H1 (cell line): Measurements from ENCODE around the gene SLC34A1. TPM values are rescaled to one million over a fixed set of nuclear protein-coding genes. Genes with fewer than 3 reads are reported as not detected.

Experiments
- CTCF ChIA-PET: fragments of 300-600 bp; sonication (Branson Sonifier 250); formaldehyde crosslinking; loops from one replicate; lab custom pipeline; 2021; ENCODE audit not compliant: partially characterized antibody; lab: Charles Lee
- POLR2A ChIA-PET: fragments of 300-600 bp; sonication (Branson Sonifier 250); formaldehyde crosslinking; loops from one replicate; lab custom pipeline; 2021; ENCODE audit warnings: inconsistent platforms; ENCODE audit not compliant: partially characterized antibody; lab: Charles Lee
- DNase-seq, 2 experiments: peaks; one replicate each; pipeline versions ENCODE4 v3.0.0 to v3.0.0-alpha.2; 2010 to 2022; ENCODE audit warnings: low spot score in 2 of 2, low read depth in 1 of 2, mixed read lengths in 1 of 2
- FAIRE-seq: peaks from 2 replicates; lab custom pipeline; 2011; peaks lifted over from hg19 to GRCh38; lab: Jason Lieb, UNC
- H2AFZ ChIP-seq: 2 replicates; pipeline ENCODE4 v1.8.1; 2012; ENCODE audit warnings: low read length, inconsistent platforms
- H2AK5ac ChIP-seq: 2 replicates; pipeline ENCODE4 v1.6.1; 2013; ENCODE audit warnings: low read depth, low read length
- H2BK120ac ChIP-seq: replicated peaks from 2 replicates; pipeline ENCODE3; 2013; ENCODE audit warnings: low read depth, low read length, inconsistent platforms
- H2BK12ac ChIP-seq: 2 replicates; pipeline ENCODE4 v1.6.1; 2013; ENCODE audit warnings: low read depth, low read length
- H2BK15ac ChIP-seq: 2 replicates; pipeline ENCODE4 v1.6.1; 2013; ENCODE audit warnings: low read length
- H2BK20ac ChIP-seq: 2 replicates; pipeline ENCODE4 v1.6.1; 2013; ENCODE audit warnings: low read length
- H2BK5ac ChIP-seq: 2 replicates; pipeline ENCODE4 v1.6.1; 2013; ENCODE audit warnings: low read depth, low read length
- H3K14ac ChIP-seq: 2 replicates; pipeline ENCODE4 v1.6.1; 2013; ENCODE audit warnings: inconsistent platforms; ENCODE audit not compliant: insufficient read length
- H3K18ac ChIP-seq: 2 replicates; pipeline ENCODE4 v1.6.1; 2013; ENCODE audit warnings: low read length; ENCODE audit errors: extremely low read depth
- H3K23ac ChIP-seq: 2 replicates; pipeline ENCODE4 v1.6.1; 2013; ENCODE audit warnings: inconsistent platforms; ENCODE audit not compliant: insufficient read length
- H3K23me2 ChIP-seq: 2 replicates; pipeline ENCODE4 v1.6.1; 2013; ENCODE audit warnings: low read depth, low read length
- H3K27ac ChIP-seq: 2 replicates; pipeline ENCODE4 v1.6.1; 2011; ENCODE audit warnings: low read depth, low read length, inconsistent platforms
- H3K27me3 ChIP-seq, 4 experiments: replicated peaks in 1 of 4; 1 replicate in 1 of 4; 2 replicates in 3 of 4; pipeline versions ENCODE4 v1.6.1 to v1.8.1; 2011 to 2013; ENCODE audit warnings: low read length in 3 of 4, mild to moderate bottlenecking in 3 of 4, inconsistent platforms in 2 of 4, mixed read lengths in 2 of 4, moderate library complexity in 1 of 4; ENCODE audit not compliant: control insufficient read depth in 3 of 4, insufficient read depth in 3 of 4; ENCODE audit errors: extremely low read depth in 1 of 4
- H3K36me3 ChIP-seq, 4 experiments: 2 replicates each; pipeline versions ENCODE4 v1.6.1 to v1.8.1; 2011 to 2013; ENCODE audit warnings: mild to moderate bottlenecking in 4 of 4, low read length in 3 of 4, moderate library complexity in 2 of 4, control low read depth in 1 of 4, inconsistent platforms in 1 of 4; ENCODE audit not compliant: insufficient read depth in 4 of 4, control insufficient read depth in 2 of 4
- H3K4ac ChIP-seq: replicated peaks from 2 replicates; pipeline ENCODE3; 2013; ENCODE audit warnings: low read length, low read depth, mixed read lengths, inconsistent platforms; ENCODE audit not compliant: insufficient read length
- H3K4me1 ChIP-seq, 4 experiments: replicated peaks in 1 of 4; 1 replicate in 1 of 4; 2 replicates in 3 of 4; pipeline versions ENCODE4 v1.6.1 to v1.8.1; 2011 to 2013; ENCODE audit warnings: low read length in 3 of 4, inconsistent platforms in 2 of 4, mixed read lengths in 1 of 4; ENCODE audit not compliant: insufficient read depth in 4 of 4, control insufficient read depth in 3 of 4
- H3K4me2 ChIP-seq, 2 experiments: 2 replicates each; pipeline versions ENCODE4 v1.6.1 to v1.8.1; 2011 to 2013; ENCODE audit warnings: low read depth in 2 of 2, low read length in 2 of 2, control low read depth in 1 of 2, inconsistent platforms in 1 of 2, mild to moderate bottlenecking in 1 of 2; ENCODE audit not compliant: insufficient read depth in 1 of 2
- H3K4me3 ChIP-seq, 4 experiments: fragments of 200-600, 300-600 bp in 1 of 4; sonication (generic), shearing (Covaris generic), sonication (Bioruptor Twin) in 1 of 4; 2 replicates each; pipeline versions ENCODE4 v1.5.1 to v1.8.1; 2011 to 2016; ENCODE audit warnings: low read length in 4 of 4, low read depth in 3 of 4, control low read depth in 2 of 4, inconsistent platforms in 2 of 4, mild to moderate bottlenecking in 2 of 4, mixed read lengths in 1 of 4, moderate library complexity in 1 of 4; ENCODE audit not compliant: insufficient read depth in 2 of 4; ENCODE audit errors: extremely low read depth in 1 of 4
- H3K56ac ChIP-seq: replicated peaks from 2 replicates; pipeline ENCODE3; 2013; ENCODE audit warnings: low read depth, mild to moderate bottlenecking, mixed read lengths, low read length, inconsistent platforms; ENCODE audit not compliant: insufficient read length
- H3K79me1 ChIP-seq: 2 replicates; pipeline ENCODE4 v1.6.1; 2013; ENCODE audit warnings: low read depth, low read length, control low read depth
- H3K79me2 ChIP-seq, 2 experiments: 2 replicates each; pipeline versions ENCODE4 v1.6.1 to v1.8.1; 2012 to 2013; ENCODE audit warnings: low read length in 2 of 2, mild to moderate bottlenecking in 2 of 2, inconsistent platforms in 1 of 2; ENCODE audit not compliant: insufficient read depth in 2 of 2, control insufficient read depth in 1 of 2
- H3K9ac ChIP-seq, 4 experiments: replicated peaks in 1 of 4; 1 replicate in 1 of 4; 2 replicates in 3 of 4; pipeline versions ENCODE4 v1.6.1 to v1.8.1; 2011 to 2013; ENCODE audit warnings: low read depth in 3 of 4, low read length in 3 of 4, control low read depth in 2 of 4, mild to moderate bottlenecking in 2 of 4, moderate library complexity in 2 of 4, inconsistent platforms in 1 of 4; ENCODE audit errors: extremely low read depth in 1 of 4
- H3K9me3 ChIP-seq, 2 experiments: 2 replicates each; pipeline versions ENCODE4 v1.6.1 to v1.8.1; 2012 to 2013; ENCODE audit warnings: mild to moderate bottlenecking in 2 of 2, moderate library complexity in 2 of 2, control low read depth in 1 of 2, inconsistent platforms in 1 of 2, low read depth in 1 of 2, low read length in 1 of 2, mixed read lengths in 1 of 2; ENCODE audit not compliant: insufficient read depth in 2 of 2
- H4K20me1 ChIP-seq, 2 experiments: replicated peaks in 1 of 2; 2 replicates each; pipeline versions ENCODE3 to v1.8.1; 2011 to 2013; ENCODE audit warnings: inconsistent platforms in 2 of 2, low read length in 2 of 2, mild to moderate bottlenecking in 1 of 2; ENCODE audit not compliant: insufficient read depth in 2 of 2, control insufficient read depth in 1 of 2
- H4K5ac ChIP-seq: 2 replicates; pipeline ENCODE4 v1.6.1; 2013; ENCODE audit warnings: low read length, low read depth, mixed read lengths, inconsistent platforms; ENCODE audit not compliant: insufficient read length
- H4K8ac ChIP-seq: 2 replicates; pipeline ENCODE4 v1.8.0; 2013; ENCODE audit warnings: mild to moderate bottlenecking, moderate library complexity, low read length, inconsistent platforms; ENCODE audit not compliant: insufficient read depth; ENCODE audit errors: extremely low read depth
- H4K91ac ChIP-seq: replicated peaks from 2 replicates; pipeline ENCODE3; 2013; ENCODE audit warnings: low read length, mixed read lengths, inconsistent platforms; ENCODE audit not compliant: insufficient read length
- CHD1 ChIP-seq: IDR thresholded peaks from 2 replicates; pipeline ENCODE4 v1.6.1; 2012; ENCODE audit warnings: low read depth, low read length, improper control_type of control experiment
- CHD2 ChIP-seq: IDR thresholded peaks from 2 replicates; pipeline ENCODE4 v1.6.1; 2012; ENCODE audit warnings: low read length, improper control_type of control experiment
- KDM4A ChIP-seq: IDR thresholded peaks from one replicate; pipeline ENCODE4 v1.7.1; 2012; ENCODE audit warnings: low read depth, mild to moderate bottlenecking, moderate library complexity, low read length, inconsistent platforms; ENCODE audit not compliant: severe bottlenecking
- MAFK ChIP-seq: IDR thresholded peaks from 2 replicates; pipeline ENCODE4 v1.6.1; 2012; ENCODE audit warnings: low read depth, mild to moderate bottlenecking, improper control_type of control experiment, low read length
- PHF8 ChIP-seq: fragments of 200-600 bp; sonication (generic); conservative IDR thresholded peaks from 2 replicates; pipeline ENCODE4 v1.7.1; 2012; ENCODE audit warnings: low read depth, mild to moderate bottlenecking, inconsistent platforms, low read length, moderate library complexity
- WGBS, 2 experiments: shearing (Covaris generic) in 1 of 2; methylation state at CpG; one replicate each; pipeline versions ENCODE4 v1.1.6 to v1.1.7; 2013 to 2015; ENCODE audit warnings: low lambda C conversion rate in 2 of 2, mixed read lengths in 2 of 2, inconsistent platforms in 1 of 2, low coverage in 1 of 2, missing lambda C conversion rate in 1 of 2; ENCODE audit not compliant: insufficient replicate concordance in 2 of 2, insufficient coverage in 1 of 2, insufficient read length in 1 of 2; ENCODE audit errors: extremely low coverage in 1 of 2, missing lambda C conversion rate in 1 of 2; 5-methylcytosine and 5-hydroxymethylcytosine counted together
- polyA plus RNA-seq, 7 experiments: library from polyadenylated mRNA; depleted of rRNA in 3 of 7; stranded (reverse) in 5 of 7; unstranded in 2 of 7; fragments of >200 nt in 5 of 7; fragments of 200-250 nt in 2 of 7; gene quantifications; 1 replicate in 5 of 7; 2 replicates in 1 of 7; 4 replicates in 1 of 7; pipeline versions ENCODE4 v1.2.1 to v1.2.3, GENCODE V29; 2011 to 2013; ENCODE audit warnings: missing spikeins in 2 of 7, mixed read lengths in 2 of 7
- total RNA-seq: library from RNA; stranded (reverse); fragmentation: NEBNext Ultra II Directional; extraction: Animal tissue kit (Norgen Biotek cat#: 25700); gene quantifications from 2 replicates; pipeline ENCODE4 v1.2.1, GENCODE V29; 2021

The SLC34A1 gene
- total and polyA plus RNA-seq, 2 of the 8 experiments (the other 6 are each of a cell fraction or from before 2014, with no cell fraction given), result not detected

GRCh38 chr5:177427919-177428573, 43.8 kb downstream of the SLC34A1 start:
- H3K18ac ChIP-seq, result no peak overlapping the region
- peaks cover 2 to 19% (median 13%) of the 10 kb centered on the region in 4 experiments; a peak in 4 of 8 replicates for H3K36me3 ChIP-seq
- H3K27me3 ChIP-seq, result no peaks in the 10 kb centered on the region
- POLR2A ChIA-PET, result interaction anchor here (0.7 to 24.2 kb wide), 15 partner anchors 11 to 88 kb away, joined by 3 to 460 read pairs (median 5); partner anchors contain the start of genes DDX41 and PRR7
- H4K5ac ChIP-seq, result no peak overlapping the region
- H3K4me1 ChIP-seq, result peaks cover 4 to 14% (median 9%) of the 10 kb centered on the region in 4 experiments; a peak in 6 of 7 replicates
- H3K4me3 ChIP-seq, result peak overlapping the region in 3 of 4 experiments; percentile 55 to 92 (median 69); a peak in 3 of 8 replicates
- peak overlapping the region; percentile 70 to 94 for H3K4me2 ChIP-seq
- no peak overlapping the region for H4K91ac ChIP-seq
- H3K23ac ChIP-seq, result no peak overlapping the region
- H3K9me3 ChIP-seq, result no peaks in the 10 kb centered on the region
- no peak overlapping the region for H3K4ac ChIP-seq
- 0 out of 2 replicates have a peak overlapping the region, but pooled peaks have one; percentile 84 for H2BK12ac ChIP-seq
- TF ChIP-seq MAFK (no peak), PHF8 (no peak), KDM4A (no peak), CHD1 (no peak), CHD2 (no peak)
- 90% methylated on average over 11 of the region's 11 CpGs; no CpG with 5 or more reads in 1 of the 2 experiments for WGBS, 2 experiments
- no peak overlapping the region for H2AK5ac ChIP-seq
- no peak overlapping the region for H4K8ac ChIP-seq
- peak overlapping the region; percentile 81; the same call in 1 of the 2 replicates for H2BK15ac ChIP-seq
- H3K23me2 ChIP-seq, result peaks cover 10% of the 10 kb centered on the region
- CTCF ChIA-PET, result interaction anchor here (0.6 to 7.1 kb wide), 15 partner anchors 10 to 92 kb away, joined by 3 to 57 read pairs (median 6); partner anchors contain the start of gene PFN3
- peaks cover 16% of the 10 kb centered on the region for H3K79me1 ChIP-seq
- peak overlapping the region in 3 of 4 experiments; percentile 37 to 94 (median 90); a peak in 4 of 7 replicates for H3K9ac ChIP-seq
- peak overlapping the region; percentile 56; the same call in 1 of the 2 replicates for H3K27ac ChIP-seq
- DNase-seq (no peak), FAIRE-seq (no peak)
- no peak overlapping the region for H2BK5ac ChIP-seq
- H3K14ac ChIP-seq, result no peak overlapping the region
- no peak overlapping the region for H3K56ac ChIP-seq
- H2BK20ac ChIP-seq, result no peak overlapping the region
- H4K20me1 ChIP-seq, result peaks cover 15 to 22% of the 10 kb centered on the region in 2 experiments
- H2AFZ ChIP-seq, result no peak overlapping the region
- peaks cover 0 to 26% of the 10 kb centered on the region in 2 experiments; a peak in 2 of 4 replicates for H3K79me2 ChIP-seq
- no peak overlapping the region for H2BK120ac ChIP-seq
